GM20431 (cell line): Measurements from ENCODE around the gene ALX4.

ENCODE experiments used
- in situ Hi-C: fragments of 300-500 bp; cut with MseI, MboI; formaldehyde crosslinking; loops from one replicate; pipeline ENCODE4 v1.15.0; 2020; ENCODE audit warnings: low sequenced_read_pairs; ENCODE audit not compliant: unreplicated experiment

The ALX4 gene

DNA sequence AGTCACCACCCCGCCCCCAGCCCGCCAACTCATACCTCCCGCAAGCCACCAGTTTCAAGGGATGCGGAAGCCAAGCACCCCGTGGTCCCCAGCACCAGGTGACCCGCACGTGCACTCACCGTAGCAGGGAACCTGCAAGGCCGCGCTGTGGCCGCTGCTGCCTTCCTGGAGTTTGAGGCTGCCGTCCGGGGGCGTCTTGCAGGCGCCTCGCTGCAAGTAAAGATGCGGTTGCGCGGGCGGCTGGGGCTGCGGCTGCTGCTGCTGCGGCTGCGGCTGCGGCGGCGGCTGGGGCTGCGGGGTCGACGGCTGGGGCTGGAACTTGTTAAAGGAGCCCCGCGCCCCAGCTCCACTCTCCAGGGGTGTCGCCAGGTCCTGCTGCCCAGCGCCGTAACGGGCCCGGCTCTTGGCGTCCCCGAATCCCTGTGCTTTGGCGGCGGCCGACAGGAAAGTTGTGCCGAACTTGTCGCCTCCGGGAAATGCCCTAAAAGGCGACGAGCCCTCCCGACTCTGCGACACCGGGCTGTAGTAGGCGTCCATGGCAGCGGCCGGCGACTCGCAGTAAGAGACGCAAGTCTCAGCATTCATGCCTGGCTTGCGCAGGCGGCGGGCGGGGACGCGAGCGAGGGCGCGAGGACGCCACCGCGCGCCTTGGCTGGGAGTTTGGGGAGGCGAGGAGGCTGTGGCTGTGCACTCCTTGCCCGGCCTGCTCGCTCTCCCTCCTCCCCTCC, at the start of gene ALX4:
ALX4 (minus strand) TSS at position 662 of the 728 bp plus-strand sequence; CDS start at position 585, 77 bp downstream.
- in situ Hi-C loops: no loop called here

GRCh38 chr11:44359162-44359561, 49.2 kb upstream of the ALX4 start:
- in situ Hi-C loops: no loop called here

- in situ Hi-C loops: no loop called here
Observed at GRCh38 chr11:44358713-44359112, 48.8 kb upstream of the ALX4 start.

DNA sequence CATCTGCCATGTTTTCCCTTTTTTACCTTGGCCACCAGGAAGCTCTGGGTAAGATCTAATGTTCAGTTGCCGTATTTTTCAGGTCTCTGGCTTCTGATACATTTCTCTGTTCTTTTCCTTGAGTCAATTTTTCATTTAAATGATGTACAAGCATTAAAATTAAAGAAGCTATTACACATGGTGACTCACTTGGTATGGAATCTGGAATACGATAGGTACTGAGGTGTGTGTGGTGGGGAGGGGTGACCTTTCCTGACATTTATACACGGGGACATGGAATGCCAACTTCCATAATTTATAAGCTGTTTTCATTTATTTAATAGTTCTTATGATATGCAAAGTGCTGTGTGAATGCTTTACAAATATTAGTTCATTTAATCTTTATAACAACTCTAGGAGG, 47.8 kb upstream of the ALX4 start:
- in situ Hi-C loops: no loop called here

DNA sequence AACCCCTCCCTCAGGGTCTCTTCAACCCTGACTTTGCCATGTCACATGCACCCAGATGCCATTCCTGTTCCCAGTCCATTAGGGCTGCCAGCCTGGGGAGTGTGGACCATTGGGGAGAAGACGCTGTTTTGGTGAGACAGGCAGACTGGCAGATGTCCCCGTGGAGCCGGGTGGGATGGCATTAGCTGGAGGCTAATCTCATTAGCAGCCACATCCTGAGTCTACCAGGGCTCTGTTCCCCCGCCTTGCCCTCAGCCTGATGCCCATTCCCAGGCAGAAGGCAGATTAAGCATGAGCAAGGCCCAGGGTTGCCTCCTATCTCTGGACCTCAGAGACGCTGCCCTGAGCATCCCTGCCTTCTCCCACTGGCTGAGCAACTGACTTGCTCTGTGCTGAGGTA, 46.4 kb upstream of the ALX4 start:
- in situ Hi-C loops: no loop called here

DNA sequence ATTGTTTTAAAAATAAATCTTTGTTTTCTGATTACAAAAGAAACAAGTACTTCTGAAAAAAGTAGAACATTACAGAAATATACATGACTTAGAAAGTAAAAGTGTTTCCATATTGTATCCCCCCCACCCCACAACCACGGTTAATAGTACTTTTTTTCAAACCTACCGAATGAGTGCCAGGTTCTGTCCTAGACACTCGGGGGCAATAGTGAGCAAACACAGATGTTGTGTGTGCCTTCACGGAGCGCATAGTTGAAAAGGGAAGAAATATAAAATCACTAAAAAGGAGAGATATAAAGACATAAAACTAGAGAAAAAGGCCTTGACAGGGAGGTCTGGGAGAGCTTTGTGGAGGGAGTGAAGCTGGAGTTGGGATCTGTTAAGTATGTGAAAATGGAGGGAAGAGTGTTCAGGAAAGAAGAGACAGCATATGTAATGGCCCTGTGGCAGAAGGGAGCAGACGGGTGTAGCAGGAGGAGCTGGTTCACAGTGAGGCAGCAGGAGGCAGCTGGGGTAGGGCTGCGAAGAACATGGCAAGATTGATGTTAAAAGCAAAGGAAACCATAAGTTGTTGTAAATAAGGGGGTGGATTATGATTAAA, 42.1 kb upstream of the ALX4 start:
- in situ Hi-C loops: no loop called here

DNA sequence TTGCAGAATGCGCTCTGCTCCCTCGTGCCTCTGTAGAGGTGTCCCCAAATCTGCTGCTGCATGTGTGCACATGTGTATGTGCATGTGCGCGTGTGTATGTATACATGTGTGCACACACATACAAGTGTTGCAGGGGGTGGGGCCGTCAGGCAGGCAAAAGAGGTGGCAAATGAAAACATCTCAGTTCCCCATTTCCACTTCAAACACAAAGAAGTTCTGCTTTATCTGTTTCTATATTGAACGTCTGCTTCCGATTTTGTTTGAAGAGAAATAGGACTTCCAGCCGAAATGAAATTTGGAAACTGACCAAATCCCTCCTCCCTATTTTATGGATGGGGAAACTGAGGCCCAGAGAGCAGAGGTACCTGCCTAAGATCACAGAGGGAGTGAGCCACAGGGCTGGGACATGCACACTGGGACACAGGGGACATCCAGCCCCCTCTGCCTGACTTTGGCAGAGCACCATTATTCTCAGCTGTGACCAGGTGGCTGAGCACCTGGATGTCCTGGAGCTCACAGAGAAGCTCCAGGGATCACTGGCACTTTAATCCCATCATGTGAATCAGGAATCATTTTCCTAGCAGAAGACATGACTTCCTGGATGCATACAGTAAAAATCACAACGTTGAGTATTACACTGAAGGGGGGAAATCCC, 41.2 kb upstream of the ALX4 start:
- in situ Hi-C loops: no loop called here

DNA sequence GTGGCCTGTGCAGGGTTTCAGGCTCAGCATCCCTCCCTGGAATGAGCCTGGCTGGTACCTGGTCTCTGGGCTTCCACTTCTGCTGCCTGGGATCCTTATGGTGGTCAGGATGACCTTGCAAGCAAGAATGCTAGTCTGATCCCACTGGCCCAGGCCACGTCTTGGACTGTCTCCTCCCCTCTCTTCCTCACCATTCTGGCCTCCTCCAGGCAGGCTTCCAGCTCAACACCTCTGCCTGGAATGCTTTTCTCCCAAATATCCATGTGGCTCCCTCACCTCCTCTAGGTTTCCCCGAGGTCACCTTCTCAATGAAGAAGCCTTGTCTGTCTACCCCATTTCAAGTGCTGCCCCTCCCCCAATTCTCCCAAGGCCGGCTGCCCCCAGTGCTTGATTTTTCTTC, 39.4 kb upstream of the ALX4 start:
- in situ Hi-C loops: no loop called here

DNA sequence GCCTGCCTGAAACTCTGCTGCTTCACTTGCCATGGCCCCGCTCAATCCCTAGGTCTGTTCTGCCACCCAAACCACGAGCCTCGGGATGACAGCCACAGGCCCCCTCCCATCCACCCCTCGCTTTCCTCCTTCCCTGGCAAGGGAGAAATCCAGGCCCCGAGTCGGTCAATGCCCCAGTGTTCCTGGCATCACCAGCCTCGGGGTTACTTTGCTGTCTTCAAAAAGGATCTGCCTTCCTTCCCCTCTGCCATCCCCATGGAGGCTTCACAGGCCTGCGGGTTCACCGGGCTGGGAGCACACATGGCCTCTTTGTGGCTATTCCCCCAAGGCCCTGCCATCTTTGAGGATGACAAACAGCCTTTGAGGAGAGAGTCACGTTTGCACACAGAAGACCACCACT, 38.8 kb upstream of the ALX4 start:
- in situ Hi-C loops: no loop called here

- in situ Hi-C loops: no loop called here
Observed at GRCh38 chr11:44348114-44348513, 38.2 kb upstream of the ALX4 start.

GRCh38 chr11:44347538-44347937, 37.6 kb upstream of the ALX4 start:
- in situ Hi-C loops: no loop called here

- in situ Hi-C loops: no loop called here
Observed at GRCh38 chr11:44346983-44347382, 37.0 kb upstream of the ALX4 start.

DNA sequence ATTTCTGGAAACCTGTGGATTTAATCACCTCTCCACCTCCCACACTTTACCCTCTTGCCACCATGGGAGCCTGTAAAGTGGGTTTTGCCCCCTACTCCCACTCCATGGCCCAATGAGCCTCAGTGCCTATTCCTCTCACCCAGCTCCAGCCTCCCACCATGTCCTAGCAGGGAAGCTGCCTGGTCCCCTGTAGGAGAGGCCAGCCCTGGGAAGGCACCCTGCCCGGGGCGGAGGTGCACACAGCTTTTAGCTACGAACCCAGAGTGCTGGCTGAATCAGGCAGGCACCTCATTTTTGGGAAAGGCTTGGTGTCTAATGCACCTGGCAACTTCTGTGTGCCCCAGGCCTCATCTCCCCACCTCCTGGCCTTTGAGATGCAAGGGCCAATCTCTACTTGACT, 35.8 kb upstream of the ALX4 start:
- in situ Hi-C loops: no loop called here

GRCh38 chr11:44344921-44345320, 35.0 kb upstream of the ALX4 start:
- in situ Hi-C loops: no loop called here

DNA sequence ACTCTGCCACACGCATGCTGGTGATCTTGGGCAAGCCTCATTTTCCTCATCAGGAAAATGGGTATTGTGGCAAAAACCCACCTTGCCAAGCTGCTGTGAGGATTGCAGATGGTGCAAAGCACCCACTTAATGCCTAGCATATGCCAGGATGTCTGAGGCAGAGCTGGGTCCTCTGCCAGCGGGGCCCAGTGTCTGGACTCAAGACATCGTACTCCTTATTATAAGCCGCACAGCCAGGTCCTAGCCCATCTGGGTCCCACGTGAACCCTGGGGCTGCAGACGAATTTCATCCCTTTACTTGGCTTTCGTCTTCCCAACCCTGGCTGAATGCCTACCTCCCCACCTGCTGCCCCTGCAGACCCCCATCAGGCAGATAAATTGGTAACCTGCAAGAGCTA, 34.5 kb upstream of the ALX4 start:
- in situ Hi-C loops: no loop called here

DNA sequence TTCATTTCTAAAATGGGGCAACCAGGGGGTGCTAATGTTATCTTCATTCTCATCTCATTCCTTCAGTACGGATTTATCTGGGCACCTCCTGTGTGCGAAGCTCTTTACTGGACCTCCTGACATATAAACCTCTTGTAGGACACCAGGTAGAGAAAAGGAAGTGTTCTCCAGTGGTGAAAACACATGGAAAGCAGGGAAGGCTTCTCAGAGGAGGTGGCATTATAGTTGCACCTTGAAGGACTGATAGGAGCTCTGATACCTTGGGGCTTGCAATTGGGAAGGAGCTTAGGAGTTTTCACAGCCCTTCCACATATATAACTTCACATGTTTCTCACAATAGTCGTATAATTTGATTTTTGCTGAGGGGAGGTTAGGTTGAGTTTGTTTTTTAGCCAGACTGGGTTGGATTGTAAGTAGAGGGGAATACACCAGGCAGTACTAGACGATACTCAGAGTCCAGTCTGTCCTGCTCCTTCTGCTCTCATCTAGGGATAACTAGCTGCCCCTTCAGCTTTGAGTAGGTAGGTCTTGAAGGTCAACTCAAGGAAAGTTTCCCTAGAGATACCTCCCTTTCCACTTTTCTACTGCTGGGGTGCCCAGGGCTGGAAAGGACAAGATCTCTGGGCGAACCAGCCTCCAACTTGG, 34.0 kb upstream of the ALX4 start:
- in situ Hi-C loops: no loop called here

- in situ Hi-C loops: no loop called here
Observed at GRCh38 chr11:44342616-44343015, 32.7 kb upstream of the ALX4 start.

DNA sequence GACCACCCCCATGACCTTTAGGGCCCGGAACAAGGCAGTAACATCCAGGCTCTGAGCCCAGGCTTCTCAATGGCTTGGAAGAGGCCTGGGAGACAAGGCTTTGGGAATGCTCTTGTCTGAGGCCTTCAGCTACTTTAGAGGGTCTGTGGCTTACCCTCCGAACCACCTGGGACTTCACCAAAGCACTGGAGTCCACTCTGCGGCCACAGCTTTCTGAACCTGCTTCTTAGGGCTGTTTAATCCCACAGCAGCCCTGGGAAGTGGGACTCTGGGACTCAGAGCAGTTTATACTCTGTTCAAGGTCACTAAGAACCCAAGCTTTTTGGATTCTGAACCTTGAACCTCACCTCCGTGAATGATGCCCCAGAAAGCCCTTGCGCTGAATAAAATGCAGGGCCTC, 30.7 kb upstream of the ALX4 start:
- in situ Hi-C loops: no loop called here

GRCh38 chr11:44339530-44339883, 29.6 kb upstream of the ALX4 start:
- in situ Hi-C loops: no loop called here

- in situ Hi-C loops: no loop called here
Observed at GRCh38 chr11:44338698-44339529, 29.0 kb upstream of the ALX4 start.
